ENCODE results near the gene EMP1. TPM values are rescaled to one million over a fixed set of nuclear protein-coding genes. Genes with fewer than 3 reads are reported as not detected.

EMP1 gene
- total and polyA plus RNA-seq, 7 donors, result 11.0 to 123 (median 49.8) TPM

DNA sequence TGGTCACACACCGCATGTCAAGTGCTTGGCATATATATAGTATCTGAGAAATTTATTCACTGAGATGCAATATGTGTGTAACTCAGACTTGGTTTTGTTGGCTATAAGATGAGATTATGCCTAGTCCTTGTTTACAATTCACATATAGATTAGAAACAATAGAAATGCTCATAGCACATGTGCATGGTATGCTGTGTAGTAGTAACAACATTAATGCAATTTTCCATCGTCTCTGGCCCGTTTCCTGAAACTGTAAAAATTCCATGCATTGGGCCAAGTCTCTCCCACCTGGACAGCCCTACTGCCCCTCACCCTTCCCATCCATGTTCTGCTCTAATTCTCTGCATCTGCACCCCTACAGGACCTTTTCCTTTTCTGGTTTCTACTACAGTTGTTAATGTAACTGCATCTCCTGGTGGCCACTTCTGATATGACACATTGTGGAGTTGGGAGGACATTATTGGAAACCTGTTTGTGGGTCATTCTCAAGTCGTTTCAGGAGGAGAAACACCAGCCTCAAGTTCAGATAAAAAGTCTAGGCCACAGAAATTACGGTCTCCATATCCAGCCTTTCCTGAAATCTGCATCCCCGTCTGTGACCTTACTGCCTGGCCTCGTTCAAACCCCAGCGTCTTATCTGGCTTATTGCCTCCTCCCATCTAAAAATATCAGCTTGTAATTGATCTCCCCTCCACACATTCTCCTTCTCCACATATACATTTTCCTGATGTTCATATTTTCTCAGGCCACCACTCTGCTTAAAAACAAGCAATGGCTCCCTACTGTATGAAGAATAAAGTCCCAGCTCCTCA lies 37.5 kb downstream of the EMP1 start:
- no peak overlapping the region for H3K4me3 ChIP-seq
- DNase-seq (no peak), ATAC-seq (peak in 1 of 4 donors; percentile 24)
- TF ChIP-seq, protein P1, sequence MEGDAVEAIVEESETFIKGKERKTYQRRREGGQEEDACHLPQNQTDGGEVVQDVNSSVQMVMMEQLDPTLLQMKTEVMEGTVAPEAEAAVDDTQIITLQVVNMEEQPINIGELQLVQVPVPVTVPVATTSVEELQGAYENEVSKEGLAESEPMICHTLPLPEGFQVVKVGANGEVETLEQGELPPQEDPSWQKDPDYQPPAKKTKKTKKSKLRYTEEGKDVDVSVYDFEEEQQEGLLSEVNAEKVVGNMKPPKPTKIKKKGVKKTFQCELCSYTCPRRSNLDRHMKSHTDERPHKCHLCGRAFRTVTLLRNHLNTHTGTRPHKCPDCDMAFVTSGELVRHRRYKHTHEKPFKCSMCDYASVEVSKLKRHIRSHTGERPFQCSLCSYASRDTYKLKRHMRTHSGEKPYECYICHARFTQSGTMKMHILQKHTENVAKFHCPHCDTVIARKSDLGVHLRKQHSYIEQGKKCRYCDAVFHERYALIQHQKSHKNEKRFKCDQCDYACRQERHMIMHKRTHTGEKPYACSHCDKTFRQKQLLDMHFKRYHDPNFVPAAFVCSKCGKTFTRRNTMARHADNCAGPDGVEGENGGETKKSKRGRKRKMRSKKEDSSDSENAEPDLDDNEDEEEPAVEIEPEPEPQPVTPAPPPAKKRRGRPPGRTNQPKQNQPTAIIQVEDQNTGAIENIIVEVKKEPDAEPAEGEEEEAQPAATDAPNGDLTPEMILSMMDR (IDR thresholded peaks at IDR 0.05), result peak; percentile 68
- H3K27ac ChIP-seq, result no peak overlapping the region
- no peaks in the 10 kb centered on the region for H3K4me1 ChIP-seq
- intact Hi-C loops (cut with DNase I), result loop anchor here in 1 of 2 donors (2.0 kb wide), 1 partner anchor 317 kb away; no protein-coding TSS in a partner anchor
- peaks cover 0 to 2% (median 0%) of the 10 kb centered on the region in 3 donors for H3K27me3 ChIP-seq (ENCODE audit: insufficient read depth in 3 of 3, low read length in 2 of 3)
- no peaks in the 10 kb centered on the region for H3K36me3 ChIP-seq (ENCODE audit: insufficient read depth in 1 of 2, low read depth in 1 of 2)
- H3K9me3 ChIP-seq, result no peaks in the 10 kb centered on the region
- 41 to 46% (median 45%) methylated on average over 8 of the region's 8 CpGs for WGBS, 3 donors

DNA sequence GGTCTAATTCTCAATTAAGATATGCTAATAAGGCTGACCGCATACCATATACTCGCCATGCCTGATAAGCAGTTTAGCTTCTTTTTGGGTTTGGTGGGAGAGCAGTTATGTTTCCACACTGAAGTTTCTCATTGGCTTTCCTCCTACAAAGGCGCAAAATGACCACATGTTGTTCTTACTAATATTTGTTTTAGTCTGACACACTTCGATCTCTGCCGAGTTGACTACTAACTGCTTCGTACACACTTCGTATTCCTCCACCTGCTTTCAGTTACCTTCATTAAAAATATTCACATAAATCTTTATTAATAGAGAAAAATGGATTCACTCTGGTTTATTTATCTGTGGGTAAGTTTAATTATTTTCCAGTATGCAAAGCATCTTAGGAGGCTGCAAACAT lies 41.7 kb downstream of the EMP1 start:
- WGBS, 3 donors, result 78 to 79% (median 78%) methylated on average over 7 of the region's 7 CpGs
- ATAC-seq, result no peak
- Histone ChIP-seq H3K27ac (no peak overlapping the region), H3K4me3 (no peak overlapping the region), H3K9me3 (no peaks in the 10 kb centered on the region), H3K36me3 (ENCODE audit: insufficient read depth in 1 of 2, low read depth in 1 of 2) (no peaks in the 10 kb centered on the region), H3K27me3 (ENCODE audit: insufficient read depth in 3 of 3, low read length in 2 of 3) (no peaks in the 10 kb centered on the region), H3K4me1 (no peaks in the 10 kb centered on the region)
- TF ChIP-seq, protein P1 (IDR thresholded peaks at IDR 0.05), result no peak
- no peak for DNase-seq
- intact Hi-C loops (cut with DNase I), result no loop called here

DNA sequence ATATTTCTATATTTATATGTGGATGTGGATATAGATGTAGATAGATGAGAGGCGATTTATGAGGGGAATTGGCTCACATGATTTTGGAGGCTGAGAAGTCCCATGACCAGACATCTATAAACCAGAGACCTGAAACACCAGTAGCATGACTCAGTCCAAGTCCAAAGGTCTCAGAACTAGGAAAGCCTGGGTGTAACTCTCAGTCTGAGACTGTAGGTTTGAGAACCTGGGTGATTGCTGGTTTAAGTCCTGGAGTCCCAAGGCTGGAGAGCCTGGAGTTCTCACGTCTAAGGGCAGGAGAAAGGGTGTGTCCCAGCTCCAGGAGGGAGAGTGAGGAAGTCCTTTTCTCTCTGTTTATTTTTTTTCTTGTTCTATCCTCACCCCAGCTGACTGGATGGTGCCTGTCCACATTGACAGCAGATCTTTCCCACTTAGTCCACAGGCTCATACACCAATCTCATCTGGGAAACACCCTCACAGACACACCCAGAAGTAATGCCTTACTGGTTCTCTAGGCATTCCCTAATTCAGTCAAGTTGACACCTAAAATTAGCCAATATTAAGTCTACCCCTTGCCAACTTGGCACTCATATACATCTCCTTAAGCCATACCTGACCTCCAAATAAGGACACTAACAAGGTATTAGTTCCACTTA lies 45.4 kb downstream of the EMP1 start:
- Histone ChIP-seq H3K36me3 (ENCODE audit: insufficient read depth in 1 of 2, low read depth in 1 of 2) (no peaks in the 10 kb centered on the region), H3K4me1 (no peaks in the 10 kb centered on the region), H3K27me3 (ENCODE audit: insufficient read depth in 3 of 3, low read length in 2 of 3) (no peaks in the 10 kb centered on the region), H3K9me3 (no peaks in the 10 kb centered on the region), H3K27ac (no peak overlapping the region), H3K4me3 (no peak overlapping the region)
- TF ChIP-seq, protein P1 (IDR thresholded peaks at IDR 0.05), result no peak
- WGBS, 3 donors, result 80 to 88% (median 81%) methylated on average over 2 of the region's 2 CpGs
- intact Hi-C loops (cut with DNase I), result no loop called here
- ATAC-seq, result no peak
- DNase-seq, result no peak

DNA sequence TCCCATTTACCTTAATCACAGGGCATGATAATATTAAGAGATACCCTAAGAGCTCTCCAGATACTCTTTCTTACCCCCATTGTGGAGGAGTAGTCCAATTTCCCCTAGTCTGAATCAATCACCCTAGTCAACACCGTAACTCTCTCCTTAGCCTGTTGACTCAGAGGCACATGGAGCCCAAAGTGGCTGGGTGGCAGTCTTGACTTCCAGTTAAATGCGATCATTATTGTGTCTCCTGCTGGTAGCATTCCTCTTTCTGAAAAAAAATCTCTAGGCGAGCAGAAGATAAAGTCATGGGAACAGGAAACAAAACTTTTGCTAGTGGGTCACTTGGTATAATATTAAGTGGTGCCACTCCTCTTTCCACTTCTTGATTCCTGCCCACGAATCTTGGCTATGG lies 46.4 kb downstream of the EMP1 start:
- Histone ChIP-seq H3K4me1 (no peaks in the 10 kb centered on the region), H3K4me3 (no peak overlapping the region), H3K36me3 (ENCODE audit: insufficient read depth in 1 of 2, low read depth in 1 of 2) (no peaks in the 10 kb centered on the region), H3K9me3 (no peaks in the 10 kb centered on the region), H3K27me3 (ENCODE audit: insufficient read depth in 3 of 3, low read length in 2 of 3) (no peaks in the 10 kb centered on the region), H3K27ac (no peak overlapping the region)
- DNase-seq (no peak), ATAC-seq (no peak)
- 82 to 88% (median 85%) methylated on average over 4 of the region's 4 CpGs for WGBS, 3 donors
- TF ChIP-seq, protein P1 (IDR thresholded peaks at IDR 0.05), result no peak
- intact Hi-C loops (cut with DNase I), result no loop called here

All from psoas muscle (tissue), 8 donors.